Activated T-cell treated with anti-CD3 and anti-CD28 coated beads, Interleukin-2, amount 50 U/mL, for 1 hour (primary cell): Measurements from ENCODE around the gene SERGEF.

Source experiments
- DNase-seq: peaks from one replicate; pipeline ENCODE4 v3.0.0-alpha.2; 2020

The SERGEF gene

DNA sequence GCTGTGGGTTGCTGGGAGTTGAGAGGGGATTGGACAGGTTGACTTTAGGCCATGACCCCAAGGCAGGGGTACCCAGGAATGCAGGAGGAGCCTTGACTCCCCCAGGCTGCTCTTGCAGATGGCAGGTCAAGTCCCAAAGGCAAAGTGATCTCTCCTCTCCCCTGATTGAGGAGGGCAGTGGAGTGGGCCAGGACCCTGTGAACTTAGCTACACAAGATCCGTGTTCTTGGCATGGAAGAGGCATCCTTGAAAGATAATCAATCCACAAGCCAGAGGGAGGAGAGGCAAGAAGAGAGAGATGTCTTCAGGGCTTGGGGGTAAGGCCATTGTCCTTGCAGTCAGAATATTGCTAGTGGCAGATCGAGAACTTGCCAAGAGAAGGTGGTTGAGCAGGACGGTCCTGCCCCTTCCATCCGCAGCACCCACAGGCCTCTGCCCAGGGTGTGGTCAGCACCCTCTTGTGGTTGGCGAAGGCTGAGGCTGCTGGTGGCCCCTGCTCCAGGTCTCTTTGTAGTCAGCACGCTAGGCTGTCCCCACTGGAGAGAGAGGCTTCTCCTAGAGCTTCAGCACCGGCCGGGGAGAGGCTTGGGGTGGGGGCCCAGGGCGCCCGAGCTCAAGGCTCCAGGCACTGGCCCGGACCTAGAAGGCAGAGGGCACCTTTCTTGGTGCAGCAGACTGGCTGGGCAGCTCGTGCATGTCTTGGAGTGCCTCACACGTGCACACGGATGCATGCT is 232.8 kb downstream of the SERGEF start:
- DNase-seq: no peak

DNA sequence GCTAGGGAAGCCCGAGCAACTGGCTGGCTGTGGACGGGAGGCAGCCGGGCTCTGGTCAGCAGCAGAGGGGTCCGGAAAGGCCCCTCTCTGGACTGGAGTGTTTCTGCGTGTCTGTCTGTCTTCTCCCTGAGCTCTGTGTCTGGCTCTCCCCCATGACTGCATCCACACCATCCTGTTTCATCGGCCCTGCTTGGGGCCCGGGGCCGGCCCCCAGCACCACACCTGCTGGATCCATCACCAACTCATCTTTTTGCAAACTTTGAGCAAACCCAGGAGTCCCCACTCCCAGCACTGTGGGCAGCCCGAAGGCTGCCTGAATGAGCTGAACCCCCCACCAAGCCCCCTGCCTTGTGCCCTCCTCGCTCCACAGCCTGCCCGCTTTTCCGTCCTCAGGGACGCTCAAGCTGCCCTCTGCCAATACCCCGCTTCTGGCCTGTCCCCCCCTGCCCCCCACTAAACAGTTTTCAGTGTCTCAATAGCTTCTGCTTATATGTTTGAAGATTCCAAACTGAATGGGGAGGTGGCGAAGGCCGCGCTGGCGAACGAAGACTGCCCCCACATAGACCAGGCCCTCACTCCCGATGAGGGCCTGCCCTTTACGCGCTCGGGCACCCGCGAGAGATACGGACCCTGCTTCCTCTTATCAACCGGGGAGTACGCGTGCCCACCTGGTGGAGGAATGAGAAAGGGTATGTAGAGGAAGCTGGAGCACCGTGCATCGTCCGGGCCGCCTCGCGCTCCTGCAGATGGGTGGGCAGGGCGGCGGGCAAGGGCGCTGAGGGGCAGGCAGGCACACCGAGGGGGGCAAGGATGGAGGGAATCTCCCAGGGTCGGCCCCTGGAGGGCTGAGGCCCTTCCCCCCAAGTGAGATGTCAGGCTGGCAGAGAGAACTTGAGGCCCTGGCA is 233.6 kb downstream of the SERGEF start:
- no peak for DNase-seq

DNA sequence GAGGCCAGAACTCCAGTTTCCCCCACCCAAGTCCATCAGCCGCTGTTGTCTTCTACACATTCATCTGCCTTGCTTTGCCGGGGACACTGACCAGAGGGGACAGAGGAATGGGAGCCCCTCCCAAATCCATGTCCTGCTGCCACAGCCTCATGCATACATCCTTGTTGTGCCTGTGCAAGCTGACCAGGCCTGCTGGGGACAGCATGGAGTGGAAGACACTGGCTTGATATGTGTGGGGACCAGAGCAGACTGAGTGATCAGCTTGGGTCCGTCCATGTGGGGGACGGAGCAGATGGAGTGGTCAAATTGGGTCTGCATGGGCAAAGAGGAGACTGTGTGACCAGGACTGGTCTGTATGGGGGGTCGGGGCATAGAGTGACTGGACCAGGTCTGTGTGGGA is 234.5 kb downstream of the SERGEF start:
- no peak for DNase-seq

DNA sequence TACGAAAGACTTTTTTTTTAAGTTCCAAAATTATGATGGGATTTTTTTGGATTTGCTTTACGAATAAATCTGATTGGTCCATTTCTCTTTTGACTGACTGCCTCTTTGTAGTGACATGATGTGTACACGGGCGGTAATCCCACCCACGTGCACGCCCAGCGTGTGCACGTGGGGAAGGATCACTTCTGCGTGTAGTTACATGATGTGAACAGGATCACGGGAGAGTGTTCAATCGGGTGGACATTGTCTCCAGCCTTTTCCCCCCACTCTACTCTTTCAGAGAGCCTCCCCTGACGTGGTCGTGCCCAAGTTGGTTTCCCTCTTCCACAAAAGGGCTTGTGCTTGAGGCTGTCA is 235.1 kb downstream of the SERGEF start:
- no peak for DNase-seq

DNA sequence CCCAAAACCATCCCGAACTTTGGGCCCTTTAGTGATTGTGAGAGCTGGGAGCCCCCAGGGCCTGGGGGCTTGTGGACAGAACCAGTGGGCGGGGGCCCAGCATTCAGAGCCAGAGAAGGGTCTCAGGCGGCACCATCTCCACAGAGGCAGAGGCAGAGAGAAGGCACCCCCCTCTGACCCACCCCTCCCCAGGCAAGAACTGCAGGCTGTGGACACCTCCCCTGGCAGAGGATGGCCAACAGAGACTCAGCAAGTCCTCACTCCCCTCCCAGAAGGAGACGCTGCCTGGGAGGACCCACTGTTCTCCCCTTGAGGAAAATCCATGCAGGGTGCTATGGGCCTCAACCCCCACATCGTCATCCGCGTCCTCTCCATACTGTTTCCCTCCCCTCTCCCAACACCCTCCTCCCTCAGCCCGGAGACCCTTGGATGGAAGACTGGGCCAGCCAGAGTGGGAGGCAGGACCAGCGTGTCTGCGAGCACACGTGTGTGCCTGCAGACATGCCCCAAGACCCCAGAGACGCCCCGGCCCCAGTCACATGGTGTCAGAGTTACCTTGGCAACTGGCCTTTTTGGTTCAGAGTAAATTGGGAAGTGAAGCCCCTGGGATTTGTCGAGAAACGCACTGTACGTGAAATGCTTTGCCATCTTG is 235.6 kb downstream of the SERGEF start:
- DNase-seq: no peak

DNA sequence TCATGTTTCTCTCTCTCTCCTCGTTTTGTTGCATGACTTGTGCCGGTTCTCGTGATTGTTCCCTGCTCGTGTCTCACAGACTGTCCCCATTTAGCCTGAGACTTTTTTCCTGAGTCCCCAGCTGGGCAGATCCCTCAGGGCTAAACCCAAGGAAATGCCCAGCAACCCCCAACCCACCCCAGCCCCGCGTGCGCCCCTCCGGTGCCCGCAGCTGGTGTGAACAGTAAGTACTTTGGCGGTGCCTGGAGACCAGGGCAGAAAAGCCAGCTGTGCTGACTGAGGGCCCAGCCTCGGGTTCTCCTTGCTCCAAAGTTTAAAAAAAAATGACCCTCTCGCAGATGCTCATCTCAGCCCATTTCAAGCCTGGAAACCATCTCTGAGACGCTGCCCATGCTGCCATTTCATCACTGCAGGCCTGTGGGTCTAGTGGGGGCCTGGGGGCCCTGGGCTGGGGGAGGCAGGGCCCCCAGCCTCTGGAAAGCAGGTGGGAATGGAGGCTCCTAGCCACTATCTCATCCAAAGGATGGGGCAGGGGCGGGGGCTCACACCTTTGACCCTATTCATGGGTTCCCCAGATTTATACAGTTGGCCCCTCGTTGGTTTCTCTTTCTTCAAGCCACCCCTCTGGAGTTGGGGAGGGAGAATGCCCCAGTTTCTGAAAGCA is 236.5 kb downstream of the SERGEF start:
- DNase-seq: no peak

DNA sequence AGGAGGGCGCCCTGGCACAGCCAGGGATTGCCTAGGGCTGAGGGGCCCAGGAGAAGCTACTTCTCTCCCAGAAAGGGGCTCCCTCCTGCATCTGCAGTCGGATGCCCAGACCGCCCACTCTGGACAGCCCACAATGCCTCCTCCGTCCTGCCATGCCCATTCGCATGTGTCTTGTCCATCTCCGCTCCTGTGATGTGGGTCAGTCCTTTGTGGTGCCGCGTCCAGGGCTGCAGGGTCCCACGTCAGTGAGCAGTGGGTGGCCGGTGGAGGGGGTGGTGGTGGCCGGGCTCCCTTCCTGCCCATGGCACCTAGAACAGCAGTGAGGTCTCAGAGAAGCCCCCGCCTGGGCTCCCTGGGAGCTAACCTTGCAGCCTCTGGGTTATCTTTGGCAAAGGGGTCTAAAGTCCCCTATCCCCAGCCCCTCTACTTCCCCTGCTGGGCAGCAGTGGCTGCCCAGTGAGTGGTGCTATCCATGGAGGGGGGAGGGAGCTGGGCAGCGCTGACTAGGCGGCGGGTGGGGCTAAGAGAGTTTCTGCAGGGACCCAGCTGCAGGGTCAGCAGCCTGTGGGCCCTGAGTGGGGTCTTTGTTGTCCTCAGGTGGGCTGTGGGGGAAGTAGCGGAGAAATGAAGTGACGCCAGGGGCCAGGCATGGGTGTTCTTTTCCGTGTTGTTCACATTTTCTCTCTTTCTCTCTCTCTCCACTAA is 237.2 kb downstream of the SERGEF start:
- no peak for DNase-seq

DNA sequence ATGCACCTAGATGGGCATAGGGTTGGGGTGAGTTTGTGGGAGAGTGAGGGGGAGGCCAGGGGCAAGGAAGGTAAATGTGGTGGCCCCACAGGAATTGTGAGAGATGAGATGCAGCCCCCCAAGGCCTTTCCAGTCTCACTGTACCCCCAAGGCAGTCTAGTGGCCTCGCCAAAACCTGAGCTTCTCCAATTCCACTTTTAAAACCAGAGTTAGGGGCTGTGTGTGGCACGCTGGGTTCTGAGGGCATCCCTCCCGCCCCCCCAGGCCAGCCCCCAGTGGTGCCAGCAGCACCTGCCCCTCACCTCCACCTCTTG is 237.9 kb downstream of the SERGEF start:
- DNase-seq: no peak

DNA sequence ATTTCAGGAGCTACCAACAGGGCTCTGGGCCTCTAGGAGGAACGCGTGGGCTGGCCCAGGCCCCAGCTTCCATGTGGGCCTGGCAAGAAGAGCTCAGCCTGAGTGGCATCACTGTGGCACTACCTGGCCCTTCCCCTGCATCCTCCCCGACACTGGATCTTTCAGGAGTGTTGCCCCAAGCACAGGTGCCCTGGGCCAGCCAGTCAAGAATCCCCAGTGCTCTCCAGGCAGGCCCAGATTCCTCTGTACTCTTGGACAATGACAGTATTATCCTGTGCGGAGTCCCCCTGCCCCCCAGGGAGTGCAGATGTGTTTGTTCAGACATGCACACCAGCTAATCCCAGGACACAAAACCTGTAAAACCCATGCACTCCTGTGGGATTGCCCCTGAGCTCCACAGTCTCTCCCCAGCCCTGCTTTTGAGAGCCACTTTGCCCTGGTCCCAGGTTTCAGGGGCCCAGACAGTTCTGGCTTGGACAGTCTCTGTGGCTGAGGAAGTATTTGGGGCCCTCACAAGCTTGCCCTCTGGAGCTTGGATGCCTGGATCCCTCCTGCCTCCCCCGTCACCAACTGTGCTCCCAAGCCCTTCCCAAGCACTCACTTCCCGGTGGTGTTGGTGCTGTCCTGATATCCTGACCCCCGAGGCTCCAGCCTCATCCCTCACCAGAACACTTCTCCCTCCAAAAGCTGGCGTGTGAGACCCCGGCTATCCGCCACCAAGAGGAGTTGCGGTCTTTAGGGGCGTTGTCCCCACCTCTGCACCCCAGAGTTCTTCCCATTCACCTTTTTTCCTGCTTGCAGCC is 238.4 kb downstream of the SERGEF start:
- no peak for DNase-seq

DNA sequence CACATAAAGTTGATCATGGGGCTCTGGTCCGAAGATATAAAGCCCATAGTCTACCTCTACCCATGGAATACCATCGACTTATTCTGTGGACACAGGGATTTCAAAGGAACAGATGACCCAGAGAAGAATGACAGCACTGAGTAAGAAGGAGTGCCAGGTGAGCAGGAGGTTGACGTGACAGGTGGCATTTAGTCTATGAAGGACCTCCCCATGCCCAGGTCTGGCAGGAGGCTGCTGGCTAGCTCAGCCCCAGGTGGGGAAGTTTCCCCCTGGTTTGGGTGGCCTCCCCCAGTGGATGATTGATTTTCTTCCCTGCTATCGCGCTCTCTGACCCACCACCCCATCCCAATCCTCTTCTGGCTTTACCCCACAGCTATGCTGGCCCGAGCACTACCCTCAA is 239.2 kb downstream of the SERGEF start:
- DNase-seq: no peak

DNA sequence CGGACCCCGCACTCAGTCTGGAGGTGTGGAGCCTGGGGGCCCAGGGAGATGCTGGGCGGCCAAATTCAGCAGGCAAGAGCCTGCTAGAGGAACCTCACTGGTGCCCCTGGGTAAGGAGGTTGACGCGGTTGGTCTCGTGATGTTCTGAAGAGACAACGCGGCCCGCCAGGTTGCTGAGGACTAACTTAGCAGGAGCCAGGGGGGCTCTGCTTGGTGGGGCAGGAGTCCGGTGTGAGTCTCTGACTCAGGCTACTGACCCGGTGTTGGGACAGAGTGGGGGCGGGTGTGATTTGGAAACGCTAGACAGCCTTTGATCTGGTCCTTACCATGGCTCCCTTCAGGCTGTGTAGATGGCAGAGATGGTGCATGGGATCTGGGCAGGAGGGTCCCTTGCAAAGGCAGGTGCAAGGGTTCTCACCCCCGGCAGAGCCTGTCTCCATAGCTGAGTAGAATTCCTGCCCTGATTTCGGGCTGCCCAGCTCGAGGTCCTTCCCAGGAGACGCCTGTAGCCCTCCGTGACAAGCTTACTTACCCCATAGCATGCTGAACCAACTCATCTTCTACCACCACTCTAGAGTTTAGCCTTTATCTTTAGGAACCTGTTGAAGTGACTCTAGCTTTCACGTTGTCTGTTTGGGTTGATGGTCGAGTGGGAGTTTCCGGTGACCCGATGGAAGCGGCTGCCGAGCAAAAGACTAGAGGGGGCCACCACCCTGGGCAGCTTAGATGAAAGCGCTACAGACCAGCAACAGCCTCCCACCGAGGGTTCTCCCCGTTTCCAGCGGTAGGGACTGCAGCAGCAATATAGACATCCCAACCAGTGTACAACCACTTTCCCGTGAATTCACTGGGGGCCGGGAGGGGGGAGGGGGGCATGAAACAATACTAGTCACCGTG is 239.9 kb downstream of the SERGEF start:
- no peak for DNase-seq

DNA sequence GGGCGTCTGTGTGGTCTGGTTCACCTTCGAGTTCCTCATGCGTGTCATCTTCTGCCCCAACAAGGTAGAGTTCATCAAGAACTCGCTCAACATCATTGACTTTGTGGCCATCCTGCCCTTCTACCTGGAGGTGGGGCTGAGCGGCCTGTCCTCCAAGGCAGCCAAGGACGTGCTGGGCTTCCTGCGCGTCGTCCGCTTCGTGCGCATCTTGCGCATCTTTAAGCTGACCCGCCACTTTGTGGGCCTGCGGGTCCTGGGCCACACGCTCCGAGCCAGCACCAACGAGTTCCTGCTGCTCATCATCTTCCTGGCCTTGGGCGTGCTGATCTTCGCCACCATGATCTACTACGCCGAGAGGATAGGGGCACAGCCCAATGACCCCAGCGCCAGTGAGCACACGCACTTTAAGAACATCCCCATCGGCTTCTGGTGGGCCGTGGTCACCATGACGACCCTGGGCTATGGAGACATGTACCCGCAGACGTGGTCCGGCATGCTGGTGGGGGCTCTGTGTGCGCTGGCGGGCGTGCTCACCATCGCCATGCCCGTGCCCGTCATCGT is 240.9 kb downstream of the SERGEF start:
- no peak for DNase-seq

DNA sequence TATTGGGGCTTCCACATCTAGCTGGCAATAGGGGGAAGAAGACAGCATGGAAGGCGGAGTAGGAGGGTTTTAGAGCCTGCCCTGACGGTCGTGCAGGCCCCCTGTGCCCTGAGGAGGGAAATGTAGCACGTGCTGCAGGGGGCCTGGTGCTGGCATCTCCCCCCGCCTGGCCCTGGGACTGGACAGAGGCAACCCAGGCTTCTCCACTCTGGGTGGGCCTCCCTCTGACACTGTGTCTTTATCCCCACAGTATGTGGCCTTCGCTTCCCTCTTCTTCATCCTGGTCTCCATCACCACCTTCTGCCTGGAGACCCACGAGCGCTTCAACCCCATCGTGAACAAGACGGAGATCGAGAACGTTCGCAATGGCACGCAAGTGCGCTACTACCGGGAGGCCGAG is 241.4 kb downstream of the SERGEF start:
- DNase-seq: no peak

DNA sequence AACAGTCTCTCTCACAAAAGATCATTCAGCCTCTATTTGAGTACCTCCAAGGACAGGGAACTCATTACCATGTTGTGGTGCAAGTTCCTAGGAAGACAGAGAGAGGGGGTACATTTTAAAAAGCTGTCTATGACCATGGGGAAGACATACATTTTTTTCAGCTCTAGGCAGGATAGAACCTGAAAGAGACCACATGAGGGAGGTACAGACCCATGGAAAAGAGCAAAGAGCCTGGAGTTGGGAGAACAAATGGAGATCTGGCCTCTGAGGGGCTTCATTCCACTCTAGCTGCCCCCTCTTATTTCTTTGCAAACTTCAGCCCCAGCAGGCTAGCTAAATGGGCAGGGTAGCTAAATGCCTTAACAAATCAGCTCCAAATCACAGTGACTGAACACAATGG is 241.9 kb downstream of the SERGEF start:
- DNase-seq: no peak

DNA sequence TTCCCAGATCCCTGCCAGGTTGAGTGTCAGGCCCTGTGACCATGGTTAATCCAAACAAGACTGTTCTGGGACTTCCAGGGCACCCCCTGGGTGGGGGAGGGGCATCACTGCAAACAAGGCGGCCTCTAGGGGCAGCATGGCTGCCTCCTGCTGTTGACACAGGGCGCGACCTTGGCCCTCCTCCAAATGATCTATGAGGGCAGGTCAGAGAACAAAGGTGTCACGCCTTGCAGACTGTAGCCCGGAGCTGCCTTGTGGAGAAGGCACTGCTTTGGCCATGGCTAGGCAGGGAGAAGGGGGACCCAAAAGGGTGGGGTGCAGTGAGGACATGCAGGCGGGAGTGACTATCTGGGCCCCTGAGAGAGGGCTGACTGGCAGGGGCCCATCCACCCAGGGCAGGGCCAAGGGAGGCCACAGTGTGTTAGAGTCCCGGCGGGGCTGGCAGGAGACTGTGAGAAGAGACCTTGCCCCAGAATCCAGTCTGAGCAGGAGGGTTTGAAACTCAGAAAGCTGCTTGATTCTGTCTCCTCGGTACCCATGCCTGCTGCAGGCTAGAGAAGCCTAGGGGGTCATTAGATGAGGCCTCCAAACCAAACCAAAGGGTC is 242.7 kb downstream of the SERGEF start:
- no peak for DNase-seq

DNA sequence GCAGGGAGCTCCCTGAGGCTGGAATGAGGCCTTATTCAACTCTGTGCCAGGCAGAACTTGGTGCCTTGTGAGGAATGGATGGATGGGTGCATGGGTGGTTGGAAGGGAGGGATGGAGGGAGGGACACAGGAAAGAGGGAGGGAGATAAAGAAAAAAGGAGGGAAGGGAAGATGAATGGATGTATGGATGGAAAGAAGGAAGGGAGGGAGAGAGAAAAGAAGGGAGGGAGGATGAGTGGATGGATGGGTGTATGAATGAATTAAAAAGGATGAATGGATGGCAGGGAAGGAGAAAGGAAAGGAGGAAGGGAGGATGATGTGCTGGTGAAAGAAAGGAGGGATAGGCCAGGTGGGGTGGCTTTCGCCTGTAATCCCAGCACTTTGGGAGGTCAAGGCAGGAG is 243.6 kb downstream of the SERGEF start:
- DNase-seq: no peak

DNA sequence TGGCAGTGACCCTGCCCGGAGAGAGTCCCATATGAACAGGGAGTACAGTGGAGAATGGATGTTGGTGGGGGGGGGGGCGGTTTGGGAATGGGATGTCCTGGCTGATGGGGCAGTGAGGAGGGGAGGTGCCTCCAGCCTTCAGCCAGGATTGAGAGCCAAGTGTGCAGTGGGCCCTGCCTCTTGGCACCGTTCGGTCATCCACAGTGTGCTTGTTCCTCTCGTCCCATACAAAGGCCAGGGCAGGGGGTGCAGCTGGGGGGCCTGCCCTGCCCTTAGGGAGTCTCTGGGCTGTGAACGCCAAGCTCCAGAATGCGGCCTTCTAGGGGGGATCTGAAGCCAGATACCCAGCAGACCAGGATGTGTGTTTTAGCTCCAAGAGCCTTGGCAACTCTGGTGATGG is 244.3 kb downstream of the SERGEF start:
- DNase-seq: no peak

DNA sequence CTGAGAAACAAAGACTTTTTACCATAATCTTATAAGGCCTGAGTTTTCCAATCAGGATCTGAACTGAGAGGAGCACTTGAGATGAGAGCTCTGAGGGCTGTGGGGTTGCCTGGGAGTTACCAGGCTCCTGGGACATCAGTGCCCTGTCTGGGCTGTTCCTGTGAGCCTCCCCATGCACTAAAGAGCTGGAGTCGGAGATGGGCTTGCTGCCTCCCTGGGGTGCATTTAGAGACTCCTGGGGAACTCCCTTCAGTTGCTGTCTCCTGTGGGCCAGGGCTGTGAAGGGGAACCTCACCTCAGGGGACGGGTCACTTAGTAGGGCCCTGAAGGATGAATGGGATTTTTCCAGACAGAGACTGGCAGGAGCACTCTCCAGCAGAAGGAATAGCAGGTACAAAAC is 244.9 kb downstream of the SERGEF start:
- no peak for DNase-seq

DNA sequence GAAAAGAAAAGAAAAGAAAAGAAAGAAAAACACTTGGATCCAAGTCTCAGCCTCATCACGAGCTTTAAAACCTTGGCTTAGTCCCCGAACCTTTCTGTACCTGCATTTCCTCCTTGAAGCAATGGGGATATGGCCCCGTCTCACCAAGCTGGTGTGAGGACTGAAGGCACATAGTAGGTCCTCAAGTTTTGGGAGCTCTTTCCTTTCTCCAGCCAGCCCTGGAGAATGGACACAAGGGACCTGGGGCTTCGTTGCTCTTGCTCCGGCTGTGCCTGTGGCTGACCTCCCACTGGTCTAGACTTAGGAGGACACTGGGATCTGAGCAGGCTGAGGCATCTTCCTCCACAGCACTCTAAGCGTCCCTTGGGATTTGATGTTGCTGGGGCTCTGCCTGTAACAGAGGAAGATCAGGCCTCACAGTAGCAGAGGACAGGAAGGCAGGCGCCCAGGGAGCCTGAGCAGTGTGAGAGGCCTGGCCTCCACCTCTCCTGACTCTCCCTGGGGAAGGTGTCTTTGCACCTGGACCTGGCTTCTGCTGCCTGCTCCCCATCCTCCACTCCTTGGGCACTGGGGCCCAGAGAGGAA is 245.5 kb downstream of the SERGEF start:
- DNase-seq: no peak

DNA sequence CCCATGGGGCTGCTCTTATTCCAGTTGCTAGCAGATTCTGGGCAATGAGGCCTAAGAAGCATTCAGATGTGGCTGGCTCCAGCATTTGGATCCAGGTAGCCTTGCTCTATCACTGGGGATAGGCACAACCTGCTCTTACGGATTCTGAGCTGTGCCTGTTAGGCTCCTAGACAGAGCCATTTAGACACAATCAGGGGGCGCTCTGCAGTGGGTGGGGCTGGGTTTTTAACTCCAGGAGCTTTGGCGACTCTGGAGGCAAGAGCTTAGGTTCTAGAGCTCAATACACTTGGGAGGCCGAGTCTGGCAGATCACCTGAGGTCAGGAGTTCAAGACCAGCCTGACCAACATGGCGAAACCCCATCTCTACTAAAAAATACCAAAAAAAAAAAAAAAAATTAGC is 246.3 kb downstream of the SERGEF start:
- no peak for DNase-seq
